HepG2 (cell line): ENCODE data around the gene RSBN1. TPM values are rescaled to one million over a fixed set of nuclear protein-coding genes. Genes with fewer than 3 reads are reported as not detected.

Source experiments
- ATAC-seq: fragments of 200-7000 bp; cut with Tn5 transposase; 3 replicates; pipeline ENCODE4 v1.9.1; 2020; ENCODE audit warnings: mild to moderate bottlenecking, moderate library complexity
- BruUV-seq: library from RNA; stranded (reverse); fragments of 400-500 nt; replicated peaks from 2 replicates; lab custom pipeline; 2021; lab: Mats Ljungman, UMichigan
- CTCF ChIA-PET: fragments of 300-600 bp; formaldehyde crosslinking; extraction: SDS; loops from one replicate; lab custom pipeline; 2021; ENCODE audit warnings: low total read pairs, inconsistent platforms, low intra/inter-chr PET ratio; lab: Yijun Ruan, JAX
- POLR2A ChIA-PET: fragments of 350-600 bp; sonication (Branson Sonifier 250); formaldehyde crosslinking; loops from one replicate; lab custom pipeline; 2020; ENCODE audit warnings: antibody characterized with exemption, inconsistent platforms; lab: Yijun Ruan, JAX
- DNase-seq: peaks from one replicate; pipeline ENCODE4 v3.0.0-alpha.2; 2015; ENCODE audit warnings: low spot score
- FAIRE-seq: peaks from 3 replicates; lab custom pipeline; 2011; peaks lifted over from hg19 to GRCh38; lab: Jason Lieb, UNC
- H2AFZ ChIP-seq: one replicate; pipeline ENCODE4 v1.6.1; 2011; ENCODE audit warnings: low read length, inconsistent platforms
- H3K27ac ChIP-seq: fragments of 300-600 bp; 3 replicates; pipeline ENCODE4 v1.8.0; 2011; ENCODE audit warnings: mixed run types, mild to moderate bottlenecking, mixed read lengths, low read length, inconsistent platforms; ENCODE audit not compliant: insufficient read depth; ENCODE audit errors: extremely low read length
- H3K27me3 ChIP-seq, 2 experiments: fragments of 200-600 bp in 1 of 2; 2 replicates in 1 of 2; 3 replicates in 1 of 2; pipeline versions ENCODE4 v1.6.0 to v1.8.0; 2011; ENCODE audit warnings: low read length in 2 of 2, mild to moderate bottlenecking in 2 of 2, moderate library complexity in 2 of 2, inconsistent platforms in 1 of 2; ENCODE audit not compliant: insufficient read depth in 2 of 2, control insufficient read depth in 1 of 2
- H3K36me3 ChIP-seq, 2 experiments: fragments of 200-600 bp in 1 of 2; replicated peaks in 1 of 2; 2 replicates in 1 of 2; 3 replicates in 1 of 2; pipeline versions ENCODE4 v1.5.1 to v1.8.0; 2011; ENCODE audit warnings: low read length in 2 of 2, inconsistent platforms in 1 of 2; ENCODE audit not compliant: insufficient read depth in 2 of 2, control insufficient read depth in 1 of 2
- H3K4me1 ChIP-seq: 2 replicates; pipeline ENCODE4 v1.5.1; 2012; ENCODE audit warnings: low read length, inconsistent platforms; ENCODE audit not compliant: insufficient read depth
- H3K4me2 ChIP-seq: 2 replicates; pipeline ENCODE4 v1.6.0; 2011; ENCODE audit warnings: low read depth, low read length, inconsistent platforms
- H3K4me3 ChIP-seq, 3 experiments: fragments of 200-600 bp in 1 of 3; sonication (generic), shearing (Covaris generic) in 1 of 3; replicated peaks in 1 of 3; 2 replicates each; pipeline ENCODE4 v1.5.1; 2011 to 2016; ENCODE audit warnings: low read length in 3 of 3, inconsistent platforms in 2 of 3, low read depth in 2 of 3, mild to moderate bottlenecking in 2 of 3, control low read depth in 1 of 3, mixed read lengths in 1 of 3; ENCODE audit not compliant: insufficient read depth in 1 of 3
- H3K79me2 ChIP-seq: one replicate; pipeline ENCODE4 v1.6.1; 2011; ENCODE audit warnings: low read length, inconsistent platforms; ENCODE audit not compliant: insufficient read depth
- H3K9ac ChIP-seq: 2 replicates; pipeline ENCODE4 v1.6.0; 2011; ENCODE audit warnings: mild to moderate bottlenecking, low read depth, low read length, inconsistent platforms; ENCODE audit not compliant: insufficient read depth
- H3K9me3 ChIP-seq: 2 replicates; pipeline ENCODE4 v1.5.1; 2012; ENCODE audit warnings: mild to moderate bottlenecking, low read length
- H4K20me1 ChIP-seq: 2 replicates; pipeline ENCODE4 v1.6.0; 2011; ENCODE audit warnings: inconsistent platforms, mild to moderate bottlenecking, low read length, moderate library complexity; ENCODE audit not compliant: insufficient read depth
- BRCA1 ChIP-seq: sonication (generic); formaldehyde crosslinking; IDR thresholded peaks from 2 replicates; pipeline ENCODE4 v1.4.0; 2020; ENCODE audit warnings: missing genetic modification reagents
- DRAP1 ChIP-seq: IDR thresholded peaks from 2 replicates; pipeline ENCODE4 v1.6.1; 2016; ENCODE audit warnings: missing genetic modification reagents, missing compliant biosample characterization
- EZH2 ChIP-seq: conservative IDR thresholded peaks from 2 replicates; pipeline ENCODE4 v1.6.1; 2012; ENCODE audit warnings: mild to moderate bottlenecking, low read depth, low read length, moderate library complexity
- GTF2F1 ChIP-seq: fragments of 150-350 bp; IDR thresholded peaks from 2 replicates; pipeline ENCODE4 v1.6.1; 2014; ENCODE audit warnings: low read length
- KDM4B ChIP-seq: sonication (generic); formaldehyde crosslinking; IDR thresholded peaks from 2 replicates; pipeline ENCODE4 v1.4.0; 2020; ENCODE audit warnings: missing genetic modification reagents
- POLR2AphosphoS2 ChIP-seq: IDR thresholded peaks from 2 replicates; pipeline ENCODE4 v1.6.1; 2011; ENCODE audit warnings: low read depth, low read length, improper control_type of control experiment
- ZIK1 ChIP-seq: sonication (generic); formaldehyde crosslinking; IDR thresholded peaks from 2 replicates; pipeline ENCODE4 v1.5.0; 2020; ENCODE audit warnings: mild to moderate bottlenecking, low read depth, missing genetic modification reagents, borderline replicate concordance
- ZNF10 ChIP-seq: sonication (generic); formaldehyde crosslinking; IDR thresholded peaks from 2 replicates; pipeline ENCODE4 v1.4.0; 2020; ENCODE audit warnings: mild to moderate bottlenecking, low read depth, missing genetic modification reagents, borderline replicate concordance
- ZNF367 ChIP-seq: sonication (generic); formaldehyde crosslinking; IDR thresholded peaks from 2 replicates; pipeline ENCODE4 v1.4.0; 2020; ENCODE audit warnings: missing genetic modification reagents, borderline replicate concordance
- ZNF431 ChIP-seq: sonication (generic); formaldehyde crosslinking; IDR thresholded peaks from 2 replicates; pipeline ENCODE4 v1.9.0; 2022; ENCODE audit warnings: missing genetic modification reagents, low read depth, mild to moderate bottlenecking, borderline replicate concordance
- ZNF557 ChIP-seq: sonication (generic); formaldehyde crosslinking; IDR thresholded peaks from 2 replicates; pipeline ENCODE4 v1.4.0; 2020; ENCODE audit warnings: missing genetic modification reagents
- ZNF567 ChIP-seq: sonication (generic); formaldehyde crosslinking; IDR thresholded peaks from 2 replicates; pipeline ENCODE4 v1.8.1; 2023; ENCODE audit warnings: mild to moderate bottlenecking, missing genetic modification reagents, borderline replicate concordance
- WGBS: methylation state at CpG from one replicate; pipeline ENCODE4 v1.1.6; 2017; ENCODE audit warnings: low lambda C conversion rate; 5-methylcytosine and 5-hydroxymethylcytosine counted together
- in situ Hi-C: cut with HindIII; loops from 2 replicates; pipeline ENCODE4 v1.10.0; 2017; ENCODE audit warnings: low pct_unique_long_range_greater_than_20kb; ENCODE audit not compliant: extremely low pct_ligation_motif_present
- intact Hi-C: fragments of 100-400 bp; cut with micrococcal nuclease; formaldehyde crosslinking; loops from one replicate; pipeline ENCODE4 v1.10.0; 2022; ENCODE audit not compliant: unreplicated experiment
- polyA plus RNA-seq, 8 experiments: library from polyadenylated mRNA; depleted of rRNA in 3 of 8; stranded (reverse) in 7 of 8; unstranded in 1 of 8; fragments of >200 nt; fragmentation: Illumina TruSeq in 4 of 8; extraction: Trizol in 4 of 8; gene quantifications; 2 replicates each; pipeline versions ENCODE4 v1.2.1 to v1.2.3, GENCODE V29; 2011 to 2016; ENCODE audit warnings: low read depth in 4 of 8, missing spikeins in 1 of 8, mixed read lengths in 1 of 8; ENCODE audit not compliant: insufficient read depth in 1 of 8
- total RNA-seq, 5 experiments: library from RNA; depleted of rRNA; stranded (reverse); fragments of >200 nt; fragmentation: Illumina TruSeq; extraction: Trizol; gene quantifications; 2 replicates each; pipeline ENCODE4 v1.2.3, GENCODE V29; 2016; ENCODE audit warnings: low read depth in 1 of 5
- TF ChIP-seq, protein P1 (sequence below): sonication (generic); formaldehyde crosslinking; IDR thresholded peaks from 2 replicates; pipeline ENCODE4; 2020; ENCODE audit warnings: missing genetic modification reagents, mild to moderate bottlenecking, borderline replicate concordance
- TF ChIP-seq, protein P2 (sequence below): sonication (generic); formaldehyde crosslinking; conservative IDR thresholded peaks from 2 replicates; pipeline ENCODE4 v1.8.1; 2023; ENCODE audit warnings: missing genetic modification reagents

RSBN1 gene
- total and polyA plus RNA-seq, 2 of the 13 experiments (the other 11 are each of a cell fraction or from before 2014, with no cell fraction given): 8.3 to 10.4 TPM

- no peak overlapping the region for H3K4me2 ChIP-seq
- no peak for ATAC-seq
- peaks cover 5 to 19% of the 10 kb centered on the region in 2 experiments; a peak in 4 of 5 replicates for H3K36me3 ChIP-seq
- no peak for DNase-seq
- H3K4me3 ChIP-seq: no peak overlapping the region
- WGBS: 96% methylated on average over 6 of the region's 6 CpGs
- ChIA-PET CTCF (no interaction called here), POLR2A (no interaction called here)
- peaks cover 52% of the 10 kb centered on the region for H3K79me2 ChIP-seq
- no peaks in the 10 kb centered on the region for H4K20me1 ChIP-seq
- H3K4me1 ChIP-seq: no peaks in the 10 kb centered on the region
- TF ChIP-seq POLR2AphosphoS2: no peak
- no peak for FAIRE-seq
- no peak overlapping the region for H3K27ac ChIP-seq
- in situ Hi-C loops: no loop called here
- no peaks in the 10 kb centered on the region for H3K9me3 ChIP-seq
- no peak overlapping the region for H3K9ac ChIP-seq
- intact Hi-C loops: no loop called here
- no peak overlapping the region for H2AFZ ChIP-seq
- H3K27me3 ChIP-seq: no peaks in the 10 kb centered on the region
- no TSS peak for BruUV-seq
Observed at GRCh38 chr1:113779542-113779941, 32.7 kb downstream of the RSBN1 start.

DNA sequence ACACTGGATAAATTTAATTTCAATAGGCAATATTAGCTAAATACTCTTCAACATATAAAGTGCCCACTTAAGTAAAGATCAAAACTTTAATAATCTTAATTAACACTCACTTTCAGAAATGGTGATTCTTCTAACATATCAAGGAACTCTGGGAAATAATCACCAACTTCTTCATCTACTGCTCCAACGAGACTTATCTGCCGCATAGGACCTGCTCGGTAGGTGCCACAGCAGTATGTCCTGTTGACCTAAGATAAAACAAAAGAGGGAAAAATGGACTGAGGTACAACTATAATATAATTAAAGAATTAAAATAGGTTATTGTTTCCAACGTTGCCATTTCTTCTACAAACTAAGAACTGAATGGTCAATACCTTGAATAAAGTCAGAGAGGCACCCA lies 34.7 kb downstream of the RSBN1 start:
- H3K27me3 ChIP-seq: no peaks in the 10 kb centered on the region
- H3K9me3 ChIP-seq: no peaks in the 10 kb centered on the region
- FAIRE-seq: no peak
- H3K36me3 ChIP-seq: peaks cover 5 to 19% of the 10 kb centered on the region in 2 experiments; a peak in 4 of 5 replicates
- WGBS: 96% methylated on average over 4 of the region's 4 CpGs
- BruUV-seq: no TSS peak
- intact Hi-C loops: no loop called here
- no peak overlapping the region for H2AFZ ChIP-seq
- no peak for TF ChIP-seq ZNF10 (CRISPR knock-in tag)
- TF ChIP-seq BRCA1 (CRISPR knock-in tag): no peak
- no peak for TF ChIP-seq ZNF557 (CRISPR knock-in tag)
- no peak for TF ChIP-seq GTF2F1
- TF ChIP-seq ZIK1 (CRISPR knock-in tag): no peak
- no peak for TF ChIP-seq ZNF567 (CRISPR knock-in tag)
- TF ChIP-seq ZNF431: no peak
- TF ChIP-seq, protein P1, sequence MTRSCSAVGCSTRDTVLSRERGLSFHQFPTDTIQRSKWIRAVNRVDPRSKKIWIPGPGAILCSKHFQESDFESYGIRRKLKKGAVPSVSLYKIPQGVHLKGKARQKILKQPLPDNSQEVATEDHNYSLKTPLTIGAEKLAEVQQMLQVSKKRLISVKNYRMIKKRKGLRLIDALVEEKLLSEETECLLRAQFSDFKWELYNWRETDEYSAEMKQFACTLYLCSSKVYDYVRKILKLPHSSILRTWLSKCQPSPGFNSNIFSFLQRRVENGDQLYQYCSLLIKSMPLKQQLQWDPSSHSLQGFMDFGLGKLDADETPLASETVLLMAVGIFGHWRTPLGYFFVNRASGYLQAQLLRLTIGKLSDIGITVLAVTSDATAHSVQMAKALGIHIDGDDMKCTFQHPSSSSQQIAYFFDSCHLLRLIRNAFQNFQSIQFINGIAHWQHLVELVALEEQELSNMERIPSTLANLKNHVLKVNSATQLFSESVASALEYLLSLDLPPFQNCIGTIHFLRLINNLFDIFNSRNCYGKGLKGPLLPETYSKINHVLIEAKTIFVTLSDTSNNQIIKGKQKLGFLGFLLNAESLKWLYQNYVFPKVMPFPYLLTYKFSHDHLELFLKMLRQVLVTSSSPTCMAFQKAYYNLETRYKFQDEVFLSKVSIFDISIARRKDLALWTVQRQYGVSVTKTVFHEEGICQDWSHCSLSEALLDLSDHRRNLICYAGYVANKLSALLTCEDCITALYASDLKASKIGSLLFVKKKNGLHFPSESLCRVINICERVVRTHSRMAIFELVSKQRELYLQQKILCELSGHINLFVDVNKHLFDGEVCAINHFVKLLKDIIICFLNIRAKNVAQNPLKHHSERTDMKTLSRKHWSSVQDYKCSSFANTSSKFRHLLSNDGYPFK (CRISPR knock-in tag): no peak
- no peak for TF ChIP-seq EZH2
- TF ChIP-seq, protein P2, sequence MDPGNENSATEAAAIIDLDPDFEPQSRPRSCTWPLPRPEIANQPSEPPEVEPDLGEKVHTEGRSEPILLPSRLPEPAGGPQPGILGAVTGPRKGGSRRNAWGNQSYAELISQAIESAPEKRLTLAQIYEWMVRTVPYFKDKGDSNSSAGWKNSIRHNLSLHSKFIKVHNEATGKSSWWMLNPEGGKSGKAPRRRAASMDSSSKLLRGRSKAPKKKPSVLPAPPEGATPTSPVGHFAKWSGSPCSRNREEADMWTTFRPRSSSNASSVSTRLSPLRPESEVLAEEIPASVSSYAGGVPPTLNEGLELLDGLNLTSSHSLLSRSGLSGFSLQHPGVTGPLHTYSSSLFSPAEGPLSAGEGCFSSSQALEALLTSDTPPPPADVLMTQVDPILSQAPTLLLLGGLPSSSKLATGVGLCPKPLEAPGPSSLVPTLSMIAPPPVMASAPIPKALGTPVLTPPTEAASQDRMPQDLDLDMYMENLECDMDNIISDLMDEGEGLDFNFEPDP (CRISPR knock-in tag): no peak
- no peak for TF ChIP-seq DRAP1 (CRISPR knock-in tag)
- TF ChIP-seq ZNF367 (CRISPR knock-in tag): no peak
- TF ChIP-seq KDM4B: no peak
- ChIA-PET CTCF (no interaction called here), POLR2A (interaction anchor here (0.6 kb wide), 1 partner anchor 8 kb away, joined by 3 read pairs; no protein-coding TSS in a partner anchor)
- H4K20me1 ChIP-seq: no peaks in the 10 kb centered on the region
- peaks cover 34% of the 10 kb centered on the region for H3K79me2 ChIP-seq
- no peak for ATAC-seq
- in situ Hi-C loops: no loop called here
- H3K4me1 ChIP-seq: no peaks in the 10 kb centered on the region
- H3K4me2 ChIP-seq: no peak overlapping the region
- DNase-seq: no peak
- no peak overlapping the region for H3K9ac ChIP-seq
- no peak overlapping the region for H3K4me3 ChIP-seq
- H3K27ac ChIP-seq: no peak overlapping the region
